Measurements from ENCODE around the gene FILIP1. TPM values are rescaled to one million over a fixed set of nuclear protein-coding genes. Genes with fewer than 3 reads are reported as not detected.

FILIP1 gene
- total and polyA plus RNA-seq, 2 of the 4 experiments (the other 2 are of a cell fraction), result under 0.01 to 0.03 TPM

- no peak overlapping the region for H2BK20ac ChIP-seq (ENCODE audit: low read depth, low read length)
- TF ChIP-seq RAD21 (IDR thresholded peaks at IDR 0.05; ENCODE audit: low read length) (no peak), POLR2A (IDR thresholded peaks at IDR 0.05; ENCODE audit: low read depth, low read length) (no peak), USF2 (IDR thresholded peaks at IDR 0.05; ENCODE audit: low read depth, low read length) (no peak), RCOR1 (IDR thresholded peaks at IDR 0.05; ENCODE audit: insufficient replicate concordance, low read length) (no peak), ELK1 (IDR thresholded peaks at IDR 0.05; ENCODE audit: borderline replicate concordance, low read depth, low read length) (no peak), CEBPB (IDR thresholded peaks at IDR 0.05; ENCODE audit: low read depth, low read length) (no peak), MXI1 (IDR thresholded peaks at IDR 0.05; ENCODE audit: borderline replicate concordance, low read depth, low read length) (no peak), BHLHE40 (IDR thresholded peaks at IDR 0.05; ENCODE audit: low read depth, low read length) (no peak), NFE2L2 (IDR thresholded peaks at IDR 0.05; ENCODE audit: low read depth, low read length) (no peak), MAZ (IDR thresholded peaks at IDR 0.05; ENCODE audit: borderline replicate concordance, low read depth, low read length) (no peak), MAFK (IDR thresholded peaks at IDR 0.05; ENCODE audit: low read depth, low read length) (no peak), CHD1 (IDR thresholded peaks at IDR 0.05; ENCODE audit: low read depth, low read length) (no peak), RFX5 (IDR thresholded peaks at IDR 0.05; ENCODE audit: low read depth, low read length) (no peak), SMC3 (IDR thresholded peaks at IDR 0.05; ENCODE audit: low read depth, low read length) (no peak), FOS (IDR thresholded peaks at IDR 0.05; ENCODE audit: low read depth, low read length) (no peak), CTCF (conservative IDR thresholded peaks at IDR 0.05; ENCODE audit: low read depth, low read length) (no peak)
- DNase-seq, result no peak
- no peak overlapping the region for H2AK5ac ChIP-seq (ENCODE audit: low read depth, low read length)
- no peaks in the 10 kb centered on the region for H3K9me3 ChIP-seq (ENCODE audit: control insufficient read depth, insufficient read depth, low read length)
- ChIA-PET POLR2A (ENCODE audit: unreplicated experiment) (no interaction called here), CTCF (no interaction called here)
- no peak overlapping the region for H2BK120ac ChIP-seq (ENCODE audit: low read depth, low read length)
- BruUV-seq (replicated peaks), result no TSS peak
- H4K20me1 ChIP-seq (ENCODE audit: insufficient read depth, low read length), result no peaks in the 10 kb centered on the region
- H3K79me1 ChIP-seq (ENCODE audit: low read depth in 1 of 2, low read length in 2 of 2), result no peaks in the 10 kb centered on the region
- no peak overlapping the region for H3K4me2 ChIP-seq (ENCODE audit: low read depth, low read length)
- H3K14ac ChIP-seq (replicated peaks; ENCODE audit: low read depth, low read length), result no peak overlapping the region
- no peaks in the 10 kb centered on the region for H3K36me3 ChIP-seq (ENCODE audit: control insufficient read depth, insufficient read depth, low read length)
- H3K18ac ChIP-seq (ENCODE audit: low read depth, low read length), result no peak overlapping the region
- H4K91ac ChIP-seq (ENCODE audit: insufficient read depth, low read depth, low read length), result no peak overlapping the region
- no peak overlapping the region for H4K8ac ChIP-seq (ENCODE audit: low read depth in 2 of 2, low read length in 2 of 2)
- H3K4me3 ChIP-seq (ENCODE audit: insufficient read depth, low read depth, low read length), result no peak overlapping the region
- no peaks in the 10 kb centered on the region for H3K4me1 ChIP-seq (ENCODE audit: control insufficient read depth, insufficient read depth, low read length)
- H3K23ac ChIP-seq (ENCODE audit: low read depth, low read length), result no peak overlapping the region
- ATAC-seq (ENCODE audit: low read depth), result no peak
- intact Hi-C loops (cut with micrococcal nuclease), result no loop called here
- no peak overlapping the region for H2BK5ac ChIP-seq (ENCODE audit: low read depth, low read length, poor library complexity, severe bottlenecking)
- H3K56ac ChIP-seq (ENCODE audit: extremely low read depth, insufficient read depth, low read length), result no peak overlapping the region
- WGBS, 2 experiments (ENCODE audit: extremely low coverage in 2 of 2, insufficient read length in 1 of 2), result no CpG with 5 or more reads among the region's 2 CpGs
- H3K9ac ChIP-seq (ENCODE audit: low read depth, low read length), result no peak overlapping the region
- no peaks in the 10 kb centered on the region for H3K9me1 ChIP-seq (ENCODE audit: insufficient read depth, low read length)
- no peak overlapping the region for H2AK9ac ChIP-seq (replicated peaks; ENCODE audit: low read depth, low read length, poor library complexity)
- no peak overlapping the region for H3K4ac ChIP-seq (ENCODE audit: low read depth, low read length)
- no peak overlapping the region for H2BK15ac ChIP-seq (ENCODE audit: low read depth, low read length)
- dilution Hi-C loops (cut with HindIII; ENCODE audit: low sequenced_read_pairs, unreplicated experiment), result no loop called here
- no peak overlapping the region for H4K5ac ChIP-seq (ENCODE audit: low read depth, low read length)
- no peaks in the 10 kb centered on the region for H3K27me3 ChIP-seq (ENCODE audit: control insufficient read depth, insufficient read depth, low read length)
- in situ Hi-C loops (cut with MboI; ENCODE audit: low sequenced_read_pairs), result no loop called here
- no peak overlapping the region for H3K27ac ChIP-seq (ENCODE audit: insufficient read depth, low read length)
- H2AFZ ChIP-seq (replicated peaks; ENCODE audit: low read length, poor library complexity), result no peak overlapping the region
Observed at GRCh38 chr6:75516757-75517156, 23.2 kb upstream of the FILIP1 start.

Data from IMR-90 (cell line).